Spleen (tissue), 7 donors: ENCODE data around the gene CHRNE.
"Not testable (repeated sequence)": the region's sequence is repeated elsewhere in the genome, so short reads cannot be mapped to it uniquely, and the experiment has no call there.

Experiments used
- CTCF ChIP-seq, 11 experiments: fragments of 200-600 bp in 7 of 11; fragments of 450-650 bp in 4 of 11; sonication (generic) in 4 of 11; IDR thresholded peaks in 8 of 11; conservative IDR thresholded peaks in 3 of 11; 1 replicate in 7 of 11; 2 replicates in 4 of 11; pipeline versions ENCODE4 v1.4.0 to v1.8.0; 2016 to 2021; ENCODE audit warnings: antibody characterized with exemption in 11 of 11, inconsistent platforms in 4 of 11, mild to moderate bottlenecking in 1 of 11
- POLR2A ChIP-seq, 3 donors: fragments of 450-650 bp; IDR thresholded peaks; one replicate each; pipeline ENCODE4 v1.5.1; 2017; ENCODE audit warnings: antibody characterized with exemption in 3 of 3, mild to moderate bottlenecking in 1 of 3
- POLR2AphosphoS5 ChIP-seq, 3 donors: sonication (generic); formaldehyde crosslinking; IDR thresholded peaks; one replicate each; pipeline ENCODE4 v1.5.1; 2017; ENCODE audit warnings: antibody characterized with exemption in 3 of 3
- donor health status: DM: no; HTN: no; CAD: no; lungs with moderate emphysema.
- donor health status: DM: no; HTN: no; CAD: no.
- donor health status: DM: no; HTN: no; CAD: no.

- TF ChIP-seq POLR2A (IDR thresholded peaks at IDR 0.05); CTCF (IDR thresholded peaks at IDR 0.05 in 8 of 11, conservative IDR thresholded peaks at IDR 0.05 in 3 of 11); POLR2AphosphoS5 (IDR thresholded peaks at IDR 0.05): not testable (repeated sequence)
These were observed 45.6 kb downstream of the CHRNE start for GRCh38 chr17:4857347-4857746.
